Measurements from ENCODE around the gene LILRB2. TPM values are rescaled to one million over a fixed set of nuclear protein-coding genes. Genes with fewer than 3 reads are reported as not detected.

Gene LILRB2
- total RNA-seq, 1 experiment from 2014 or later: not detected

DNA sequence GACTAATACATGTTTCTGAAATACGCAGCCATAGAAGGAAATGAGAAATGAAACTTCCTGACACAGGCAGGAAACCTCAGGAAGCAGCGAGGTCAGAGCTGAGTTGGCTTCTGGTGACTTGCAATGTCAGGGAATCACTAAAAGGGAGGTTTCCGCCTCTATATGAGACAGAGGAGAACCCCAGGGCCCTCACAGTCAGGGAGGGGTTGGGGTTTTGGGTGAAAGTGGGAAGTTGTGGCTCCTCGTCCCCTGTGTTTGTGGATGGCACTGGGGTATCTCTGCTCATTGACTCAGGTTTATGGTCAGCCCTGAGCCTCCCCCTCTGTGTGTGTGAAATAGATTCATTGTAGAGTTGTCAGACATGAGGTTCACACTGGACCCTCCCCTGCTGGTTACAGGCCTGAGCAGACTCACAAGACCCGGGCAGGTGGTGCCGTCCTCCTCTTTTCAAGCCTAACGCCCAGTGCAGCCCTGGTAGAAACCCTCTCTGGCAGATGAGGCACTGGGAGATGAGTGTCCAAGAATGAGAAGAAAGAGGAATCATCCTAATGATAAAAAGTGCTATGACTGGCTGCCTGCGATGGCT lies 32.8 kb downstream of the LILRB2 start:
- Histone ChIP-seq H3K27ac (ENCODE audit: insufficient read length, low read depth, low read length) (no peak overlapping the region), H2BK20ac (ENCODE audit: low read depth, low read length, poor library complexity, severe bottlenecking) (no peak overlapping the region), H3K4ac (ENCODE audit: low read depth, low read length) (no peak overlapping the region), H3T11ph (ENCODE audit: low read length) (no peak overlapping the region), H2BK120ac (ENCODE audit: low read depth, low read length, poor library complexity, severe bottlenecking) (no peak overlapping the region), H3K4me1 (ENCODE audit: insufficient read depth, low read length) (no peaks in the 10 kb centered on the region), H2BK15ac (ENCODE audit: low read depth, low read length) (no peak overlapping the region), H4K8ac (replicated peaks; ENCODE audit: insufficient read length, low read depth, low read length) (no peak overlapping the region), H2AFZ (ENCODE audit: low read length) (no peak overlapping the region), H2AK5ac (ENCODE audit: insufficient read length, low read length) (no peak overlapping the region), H3K56ac (ENCODE audit: insufficient read length, low read depth, low read length) (no peak overlapping the region), H2BK5ac (ENCODE audit: insufficient read length, low read length) (no peak overlapping the region), H3K18ac (ENCODE audit: insufficient read length, low read depth, low read length) (no peak overlapping the region), H3K4me2 (ENCODE audit: insufficient read depth, insufficient read length, low read length) (no peak overlapping the region), H4K20me1 (ENCODE audit: control insufficient read depth, insufficient read depth, insufficient read length) (no peaks in the 10 kb centered on the region), H4K91ac (ENCODE audit: insufficient read length, low read depth, low read length) (no peak overlapping the region), H3K79me2 (ENCODE audit: insufficient read depth, low read length) (no peaks in the 10 kb centered on the region), H2BK12ac (ENCODE audit: insufficient read length, low read depth, low read length) (no peak overlapping the region), H3K9ac (ENCODE audit: extremely low read depth, insufficient read length, low read length) (no peak overlapping the region), H3K23me2 (ENCODE audit: insufficient read length, low read depth, low read length, poor library complexity, severe bottlenecking) (no peaks in the 10 kb centered on the region), H4K5ac (ENCODE audit: insufficient read length, low read depth, low read length) (no peak overlapping the region), H3K9me3 (ENCODE audit: control insufficient read depth, low read depth, low read length) (no peaks in the 10 kb centered on the region), H3K23ac (ENCODE audit: insufficient read length, low read depth, low read length) (no peak overlapping the region), H3K79me1 (ENCODE audit: insufficient read depth, low read depth, low read length, poor library complexity, severe bottlenecking) (no peaks in the 10 kb centered on the region), H3K27me3 (ENCODE audit: insufficient read depth, low read length) (no peaks in the 10 kb centered on the region), H3K14ac (ENCODE audit: insufficient read depth, low read length) (no peak overlapping the region; the same call in 1 of the 2 replicates)
- Mint-ChIP-seq H3K9me3 (peaks cover 0 to 36% of the 10 kb centered on the region in 2 experiments; a peak in 2 of 5 replicates), H3K27me3 (ENCODE audit: low read depth) (peaks cover 39% of the 10 kb centered on the region), H3K27ac (no peak overlapping the region), H3K36me3 (ENCODE audit: insufficient read depth in 1 of 3, low read depth in 3 of 3) (no peaks in the 10 kb centered on the region), H3K4me1 (no peaks in the 10 kb centered on the region), H3K4me3 (no peak overlapping the region)
- no peak for TF ChIP-seq CTCF (conservative IDR thresholded peaks at IDR 0.05)
- no peak for DNase-seq
- WGBS (ENCODE audit: extremely low coverage, insufficient read length, low lambda C conversion rate): no CpG with 5 or more reads among the region's 8 CpGs
